Right lobe of liver (tissue), 6 donors: Measurements from ENCODE around the gene ART5. TPM values are rescaled to one million over a fixed set of nuclear protein-coding genes. Genes with fewer than 3 reads are reported as not detected.

ENCODE experiments used
- ATAC-seq, 4 donors: fragments of 200-7000 bp; cut with Tn5 transposase; one replicate each; pipeline ENCODE4 v1.9.1; 2020; ENCODE audit warnings: mild to moderate bottlenecking in 4 of 4, moderate library complexity in 4 of 4
- DNase-seq, 3 donors: peaks; one replicate each; pipeline ENCODE4 v3.0.0-alpha.2; 2020
- H3K27ac ChIP-seq, 3 donors: fragments of 200-600 bp; one replicate each; pipeline ENCODE4 v1.8.0; 2022
- H3K27me3 ChIP-seq, 2 donors: fragments of 200-600 bp; one replicate each; pipeline ENCODE4 v1.8.0; 2022
- H3K36me3 ChIP-seq, 4 donors: fragments of 200-600 bp; sonication (generic) in 1 of 4; one replicate each; pipeline versions ENCODE4 v1.5.1 to v1.8.0; 2017 to 2022; ENCODE audit warnings: control low read depth in 1 of 4
- H3K4me1 ChIP-seq, 4 donors: fragments of 200-600 bp; sonication (generic) in 1 of 4; one replicate each; pipeline versions ENCODE4 v1.5.1 to v1.8.0; 2017 to 2022; ENCODE audit warnings: control low read depth in 1 of 4
- H3K4me3 ChIP-seq, 3 donors: fragments of 200-600 bp; one replicate each; pipeline ENCODE4 v1.8.0; 2022
- H3K9me3 ChIP-seq, 4 donors: fragments of 200-600 bp; sonication (generic) in 1 of 4; one replicate each; pipeline versions ENCODE4 v1.5.1 to v1.8.0; 2017 to 2022; ENCODE audit warnings: control low read depth in 1 of 4
- POLR2A ChIP-seq: fragments of 450-650 bp; IDR thresholded peaks from one replicate; pipeline ENCODE4 v1.6.1; 2017; ENCODE audit warnings: antibody characterized with exemption, mild to moderate bottlenecking
- WGBS: methylation state at CpG from one replicate; pipeline ENCODE4 v1.1.6; 2018; ENCODE audit warnings: low coverage, low lambda C conversion rate; ENCODE audit not compliant: insufficient coverage; ENCODE audit errors: missing lambda C conversion rate; 5-methylcytosine and 5-hydroxymethylcytosine counted together
- intact Hi-C, 2 donors: fragments of 100-400 bp; cut with DNase I; formaldehyde crosslinking; loops; one replicate each; pipeline versions ENCODE4 v1.11.2 to v1.14.1; 2022
- total RNA-seq, 6 experiments: library from RNA; depleted of rRNA in 2 of 6; stranded (reverse); fragments of >200 nt in 2 of 6; fragmentation: NEBNext Ultra II Directional in 3 of 6; extraction: Animal tissue kit (Norgen Biotek cat#: 25700) in 3 of 6; gene quantifications; one replicate each; pipeline versions ENCODE4 v1.1.0 to v1.2.4, GENCODE V29; 2016 to 2023
- TF ChIP-seq, protein P1 (sequence below), 4 donors: fragments of 200-600 bp in 3 of 4; fragments of 450-650 bp in 1 of 4; IDR thresholded peaks; one replicate each; pipeline versions ENCODE4 v1.5.1 to v1.8.0; 2016 to 2022; ENCODE audit warnings: antibody characterized with exemption in 4 of 4, mild to moderate bottlenecking in 2 of 4
- donor health status: DM: no; HTN: yes; CAD: no.
- donor health status: DM: no; HTN: no; CAD: no.
- donor health status: DM: no; HTN: no; CAD: no.
- donor health status: DM: no; HTN: yes; CAD: no.
- donor health status: DM: no; HTN: yes; CAD: no.

The ART5 gene
- total RNA-seq, 6 experiments from 2014 or later: 0.35 to 0.59 TPM; not detected in 4

DNA sequence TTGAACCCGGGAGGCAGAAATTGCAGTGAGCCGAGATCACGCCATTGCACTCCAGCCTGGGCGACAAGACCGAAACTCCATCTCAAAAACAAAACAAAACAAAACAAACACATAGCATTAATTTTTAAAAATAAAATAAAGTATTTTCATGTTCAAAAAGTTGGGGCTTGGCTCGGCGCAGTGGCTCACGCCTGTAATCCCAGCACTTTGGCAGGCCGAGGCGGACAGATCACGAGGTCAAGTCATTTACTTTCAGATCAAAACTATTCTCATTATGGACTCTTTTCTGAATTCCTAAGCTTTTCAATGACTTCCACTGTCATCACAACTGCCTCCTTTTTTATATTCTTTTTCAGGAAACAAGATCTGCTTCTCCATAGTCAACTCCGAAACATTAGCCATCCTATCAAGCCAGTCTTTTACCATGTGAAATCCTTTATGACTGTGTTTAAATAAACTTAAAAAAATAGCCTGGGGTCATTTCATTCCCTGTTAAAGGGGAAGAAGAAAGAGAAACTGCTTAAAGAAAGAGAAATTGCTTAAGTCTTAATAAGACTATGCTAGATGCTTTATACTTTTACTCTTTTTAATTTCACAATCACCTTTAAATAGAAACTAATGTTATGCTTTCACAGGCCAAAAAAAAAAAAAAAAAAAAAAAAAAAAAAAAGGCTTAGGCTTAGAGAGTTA, 42.5 kb upstream of the ART5 start:
- 75% methylated on average over 9 of the region's 12 CpGs for WGBS
- DNase-seq: no peak
- H3K4me1 ChIP-seq: peaks cover 0 to 12% (median 0%) of the 10 kb centered on the region in 4 donors
- no peaks in the 10 kb centered on the region for H3K27me3 ChIP-seq
- H3K4me3 ChIP-seq: no peak overlapping the region
- intact Hi-C loops: no loop called here
- no peak for ATAC-seq
- TF ChIP-seq, protein P1, sequence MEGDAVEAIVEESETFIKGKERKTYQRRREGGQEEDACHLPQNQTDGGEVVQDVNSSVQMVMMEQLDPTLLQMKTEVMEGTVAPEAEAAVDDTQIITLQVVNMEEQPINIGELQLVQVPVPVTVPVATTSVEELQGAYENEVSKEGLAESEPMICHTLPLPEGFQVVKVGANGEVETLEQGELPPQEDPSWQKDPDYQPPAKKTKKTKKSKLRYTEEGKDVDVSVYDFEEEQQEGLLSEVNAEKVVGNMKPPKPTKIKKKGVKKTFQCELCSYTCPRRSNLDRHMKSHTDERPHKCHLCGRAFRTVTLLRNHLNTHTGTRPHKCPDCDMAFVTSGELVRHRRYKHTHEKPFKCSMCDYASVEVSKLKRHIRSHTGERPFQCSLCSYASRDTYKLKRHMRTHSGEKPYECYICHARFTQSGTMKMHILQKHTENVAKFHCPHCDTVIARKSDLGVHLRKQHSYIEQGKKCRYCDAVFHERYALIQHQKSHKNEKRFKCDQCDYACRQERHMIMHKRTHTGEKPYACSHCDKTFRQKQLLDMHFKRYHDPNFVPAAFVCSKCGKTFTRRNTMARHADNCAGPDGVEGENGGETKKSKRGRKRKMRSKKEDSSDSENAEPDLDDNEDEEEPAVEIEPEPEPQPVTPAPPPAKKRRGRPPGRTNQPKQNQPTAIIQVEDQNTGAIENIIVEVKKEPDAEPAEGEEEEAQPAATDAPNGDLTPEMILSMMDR (IDR thresholded peaks at IDR 0.05): no peak
- no peak for TF ChIP-seq POLR2A
- H3K27ac ChIP-seq: no peak overlapping the region
- no peaks in the 10 kb centered on the region for H3K9me3 ChIP-seq
- H3K36me3 ChIP-seq: peaks cover 10 to 61% (median 33%) of the 10 kb centered on the region in 4 donors

DNA sequence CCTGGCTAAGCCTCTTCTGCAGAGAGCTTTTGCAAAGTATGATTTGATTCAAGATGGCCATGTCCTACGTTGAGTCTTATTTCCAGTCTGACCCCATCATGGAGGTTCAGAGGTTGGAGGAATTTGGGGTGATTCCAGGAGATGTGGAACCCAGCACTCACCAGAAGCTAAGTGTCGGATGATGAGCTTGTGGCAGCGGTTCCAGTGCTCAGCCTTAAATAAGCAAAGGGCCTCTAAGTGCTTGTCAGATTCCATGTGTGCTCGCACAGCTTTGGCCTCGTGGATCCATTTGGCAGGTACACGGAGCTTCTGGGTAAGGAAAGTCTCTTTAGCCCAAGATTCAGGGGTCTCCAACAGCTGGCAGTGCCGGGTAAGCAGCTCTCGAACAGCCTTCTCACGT, 41.2 kb upstream of the ART5 start:
- TF ChIP-seq, protein P1 (IDR thresholded peaks at IDR 0.05): no peak
- no peak for TF ChIP-seq POLR2A
- intact Hi-C loops: no loop called here
- no peak for ATAC-seq
- no peaks in the 10 kb centered on the region for H3K9me3 ChIP-seq
- peaks cover 10 to 64% (median 34%) of the 10 kb centered on the region in 4 donors for H3K36me3 ChIP-seq
- 100% methylated on average over 1 of the region's 9 CpGs for WGBS
- no peak overlapping the region for H3K4me3 ChIP-seq
- DNase-seq: no peak
- peaks cover 0 to 12% (median 0%) of the 10 kb centered on the region in 4 donors for H3K4me1 ChIP-seq
- H3K27me3 ChIP-seq: no peaks in the 10 kb centered on the region
- no peak overlapping the region for H3K27ac ChIP-seq

DNA sequence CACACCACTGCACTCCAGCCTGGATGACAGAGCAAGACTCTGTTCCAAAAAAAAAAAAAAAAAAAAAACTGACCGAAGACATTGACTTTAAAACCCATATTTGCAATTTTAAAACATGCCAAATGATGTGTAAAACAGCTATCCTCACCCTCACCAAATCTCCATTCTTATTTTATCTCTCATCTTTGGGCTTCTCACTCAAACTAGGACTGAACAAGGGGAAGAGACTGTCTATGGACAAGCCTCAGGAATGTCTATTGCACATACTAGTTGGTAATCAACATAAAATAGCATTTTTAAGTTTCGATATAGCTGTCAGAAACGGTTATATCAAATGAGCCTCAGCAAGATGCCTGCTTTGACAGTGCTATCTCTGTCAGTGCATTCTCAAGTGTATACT, 37.3 kb upstream of the ART5 start:
- 100% methylated on average over 2 of the region's 3 CpGs for WGBS
- H3K36me3 ChIP-seq: peaks cover 5 to 94% (median 48%) of the 10 kb centered on the region in 4 donors
- no peaks in the 10 kb centered on the region for H3K27me3 ChIP-seq
- H3K4me1 ChIP-seq: no peaks in the 10 kb centered on the region
- no peak overlapping the region for H3K4me3 ChIP-seq
- ATAC-seq (no peak), DNase-seq (no peak)
- TF ChIP-seq POLR2A: no peak
- TF ChIP-seq, protein P1 (IDR thresholded peaks at IDR 0.05): no peak
- no peak overlapping the region for H3K27ac ChIP-seq
- no peaks in the 10 kb centered on the region for H3K9me3 ChIP-seq
- intact Hi-C loops: no loop called here

DNA sequence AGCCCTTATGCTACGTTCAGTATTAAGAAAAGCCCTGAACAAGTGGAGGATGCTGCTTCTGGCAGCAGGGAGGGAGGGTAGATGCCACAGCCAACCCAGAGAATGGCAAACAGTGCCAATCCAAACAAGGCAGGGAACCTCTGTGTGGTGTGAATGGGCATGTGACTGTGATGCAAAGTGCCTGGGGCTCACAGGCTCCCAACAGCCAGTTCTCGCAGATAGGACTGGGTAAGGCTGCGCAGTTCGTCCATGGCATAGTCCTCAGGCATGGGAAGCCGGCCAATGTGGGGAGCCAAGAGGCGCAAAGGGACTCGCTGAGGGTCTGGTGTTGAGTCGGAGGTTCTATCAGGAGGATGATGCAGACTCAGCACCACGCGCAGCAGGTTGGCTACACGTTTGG, 34.2 kb upstream of the ART5 start:
- no peak overlapping the region for H3K4me3 ChIP-seq
- 97% methylated on average over 7 of the region's 11 CpGs for WGBS
- H3K27me3 ChIP-seq: no peaks in the 10 kb centered on the region
- H3K27ac ChIP-seq: no peak overlapping the region
- H3K4me1 ChIP-seq: no peaks in the 10 kb centered on the region
- no peak for DNase-seq
- TF ChIP-seq, protein P1 (IDR thresholded peaks at IDR 0.05): no peak
- TF ChIP-seq POLR2A: no peak
- peaks cover 5 to 81% (median 32%) of the 10 kb centered on the region in 4 donors for H3K36me3 ChIP-seq
- peak in 3 of 4 donors; percentile 20 to 36 (median 30) for ATAC-seq
- intact Hi-C loops: no loop called here
- no peaks in the 10 kb centered on the region for H3K9me3 ChIP-seq
